GM19397 (cell line): ENCODE results near the gene LRRFIP2.
"Not testable (repeated sequence)": the region's sequence is repeated elsewhere in the genome, so short reads cannot be mapped to it uniquely, and the experiment has no call there.

Experiments
- ATAC-seq: cut with Tn5 transposase; IDR thresholded peaks from one replicate; pipeline ENCODE4 v1.9.1; 2021; ENCODE audit warnings: mild to moderate bottlenecking, moderate library complexity; ENCODE audit not compliant: unreplicated experiment

The LRRFIP2 gene

DNA sequence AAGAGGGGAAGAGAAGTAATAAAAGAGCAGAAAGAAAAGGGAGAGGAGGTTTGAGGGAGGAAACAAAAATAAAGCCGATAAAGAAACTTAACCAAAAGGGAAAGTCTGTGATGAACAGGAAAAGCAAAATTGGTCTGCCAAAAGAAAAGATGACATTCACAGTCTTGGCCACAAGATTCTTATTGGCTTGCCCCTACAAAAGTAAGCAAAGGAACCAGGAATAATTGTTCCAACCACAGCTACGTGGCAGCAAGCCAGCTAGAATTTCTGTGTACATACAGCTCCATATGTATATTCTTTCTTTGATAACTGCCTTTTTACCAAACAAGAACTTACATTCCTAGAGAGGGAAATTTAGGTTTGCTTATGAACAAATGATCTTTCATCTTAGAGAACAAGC, 101.5 kb downstream of the LRRFIP2 start:
- ATAC-seq: no peak

DNA sequence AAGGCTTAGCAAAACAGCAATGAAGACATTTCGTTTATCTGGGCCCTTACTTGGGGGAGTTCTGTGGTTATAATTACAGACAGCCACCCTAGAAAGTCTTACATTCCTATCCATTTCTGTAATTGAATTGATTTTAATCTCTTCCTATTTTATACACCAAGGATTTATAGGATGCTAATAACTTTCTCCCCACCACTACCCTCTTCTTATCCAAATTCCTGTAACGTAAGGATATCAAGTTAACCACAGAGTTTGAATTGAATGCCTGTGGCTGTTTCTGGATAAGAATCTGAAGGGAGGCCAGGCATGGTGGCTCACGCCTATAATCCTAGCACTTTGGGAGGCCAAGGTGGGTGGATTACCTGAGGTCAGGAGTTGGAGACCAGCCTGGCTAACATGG, 102.5 kb downstream of the LRRFIP2 start:
- ATAC-seq: no peak

DNA sequence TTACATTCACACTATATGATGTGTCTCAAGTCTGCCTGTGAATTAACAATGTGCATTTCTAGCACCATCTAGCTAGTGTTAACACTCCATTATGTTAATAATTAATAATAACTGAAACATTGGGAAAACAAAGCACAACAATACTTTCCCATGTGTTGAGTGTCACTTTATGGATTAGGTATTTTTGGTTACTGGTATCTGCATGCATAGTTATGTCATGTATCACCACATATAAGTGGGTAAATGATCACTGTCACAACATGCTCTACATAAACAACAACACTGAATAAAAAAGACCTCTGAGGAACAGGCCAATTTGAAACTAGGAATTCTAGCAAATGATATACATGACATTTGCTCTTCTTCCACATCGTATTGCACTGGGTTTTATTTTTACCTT, 106.4 kb downstream of the LRRFIP2 start:
- no peak for ATAC-seq

- no peak for ATAC-seq
Observed at GRCh38 chr3:37067577-37067976, 106.8 kb downstream of the LRRFIP2 start.

DNA sequence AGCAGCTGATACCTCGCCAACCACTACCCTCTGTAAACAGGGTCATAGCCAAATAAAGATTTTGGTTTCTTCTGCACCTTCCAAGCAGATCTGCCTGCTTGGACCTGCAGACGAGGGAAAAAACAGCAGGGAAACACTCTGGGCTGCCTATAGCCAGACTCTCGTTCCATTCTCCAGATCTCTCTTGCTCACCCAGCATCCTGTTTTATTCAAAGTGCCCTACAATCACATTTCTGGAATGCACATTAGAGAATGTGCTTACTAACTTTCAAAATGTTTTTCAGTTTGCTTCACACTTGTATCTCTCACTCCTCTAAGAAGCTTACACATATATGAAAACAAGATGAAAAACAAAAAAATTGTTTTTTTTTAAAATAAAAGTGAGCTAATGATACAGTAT, 109.6 kb downstream of the LRRFIP2 start:
- no peak for ATAC-seq

GRCh38 chr3:37058117-37058516, 116.3 kb downstream of the LRRFIP2 start:
- no peak for ATAC-seq

- no peak for ATAC-seq
Observed at GRCh38 chr3:37056826-37057225, 117.6 kb downstream of the LRRFIP2 start.

DNA sequence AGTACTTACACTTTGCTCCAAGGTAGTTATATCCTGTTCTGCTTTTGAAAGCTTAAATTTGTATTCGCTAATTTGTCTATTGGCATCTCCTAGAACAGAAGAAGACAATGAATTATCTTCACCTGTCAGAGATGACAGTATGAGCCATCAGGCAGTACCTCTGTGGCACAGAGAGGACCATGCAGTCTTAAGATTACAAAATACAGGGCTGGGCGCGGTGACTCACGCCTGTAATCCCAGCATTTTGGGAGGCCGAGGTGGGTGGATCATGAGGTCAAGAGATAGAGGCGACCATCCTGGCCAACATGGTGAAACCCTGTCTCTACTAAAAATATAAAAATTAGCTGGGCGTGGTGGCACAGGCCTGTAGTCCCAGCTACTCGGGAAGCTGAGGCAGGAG, 119.3 kb downstream of the LRRFIP2 start:
- not testable (repeated sequence) for ATAC-seq

- ATAC-seq: no peak
Observed at GRCh38 chr3:37054370-37054769, 120.0 kb downstream of the LRRFIP2 start.

DNA sequence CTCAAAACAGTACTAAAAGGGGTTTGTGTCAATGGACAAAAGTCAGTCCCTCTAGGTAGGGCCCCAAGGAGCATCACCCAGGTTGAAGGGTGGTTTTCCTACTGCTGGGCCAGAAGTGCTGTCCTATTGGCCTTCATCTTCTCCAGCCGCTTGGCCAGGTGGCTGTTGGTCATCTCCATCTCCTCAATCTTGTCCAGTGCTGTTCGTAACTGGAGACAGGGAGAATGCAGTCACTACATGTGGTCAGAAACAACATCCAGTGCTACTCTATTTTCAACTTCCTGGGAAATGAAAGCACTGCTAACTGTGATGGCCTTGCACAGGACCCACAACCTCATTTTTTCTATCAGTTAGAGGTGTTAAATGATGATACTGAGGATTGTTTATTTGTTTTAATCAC, 120.6 kb downstream of the LRRFIP2 start:
- no peak for ATAC-seq

- ATAC-seq: no peak
Observed at GRCh38 chr3:37053337-37053736, 121.0 kb downstream of the LRRFIP2 start.

- no peak for ATAC-seq
Observed at GRCh38 chr3:37052860-37053259, 121.5 kb downstream of the LRRFIP2 start.

DNA sequence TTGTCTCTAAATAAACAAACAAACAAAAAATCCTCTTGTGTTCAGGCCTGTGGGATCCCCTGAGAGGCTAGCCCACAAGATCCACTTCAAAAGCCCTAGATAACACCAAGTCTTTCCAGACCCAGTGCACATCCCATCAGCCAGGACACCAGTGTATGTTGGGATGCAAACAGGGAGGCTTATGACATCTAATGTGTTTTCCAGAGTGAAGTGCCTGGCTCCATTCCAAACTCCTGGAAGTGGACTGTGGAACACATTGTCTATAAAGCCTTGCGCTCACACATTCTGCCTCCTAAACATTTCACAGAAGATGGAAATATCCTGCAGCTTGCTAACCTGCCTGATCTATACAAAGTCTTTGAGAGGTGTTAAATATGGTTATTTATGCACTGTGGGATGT, 124.1 kb downstream of the LRRFIP2 start:
- no peak for ATAC-seq

GRCh38 chr3:37042712-37043111, 131.7 kb downstream of the LRRFIP2 start:
- ATAC-seq: not testable (repeated sequence)

- no peak for ATAC-seq
Observed at GRCh38 chr3:37041546-37042195, 132.7 kb downstream of the LRRFIP2 start.

GRCh38 chr3:37040231-37040630, 134.2 kb downstream of the LRRFIP2 start:
- ATAC-seq: no peak

DNA sequence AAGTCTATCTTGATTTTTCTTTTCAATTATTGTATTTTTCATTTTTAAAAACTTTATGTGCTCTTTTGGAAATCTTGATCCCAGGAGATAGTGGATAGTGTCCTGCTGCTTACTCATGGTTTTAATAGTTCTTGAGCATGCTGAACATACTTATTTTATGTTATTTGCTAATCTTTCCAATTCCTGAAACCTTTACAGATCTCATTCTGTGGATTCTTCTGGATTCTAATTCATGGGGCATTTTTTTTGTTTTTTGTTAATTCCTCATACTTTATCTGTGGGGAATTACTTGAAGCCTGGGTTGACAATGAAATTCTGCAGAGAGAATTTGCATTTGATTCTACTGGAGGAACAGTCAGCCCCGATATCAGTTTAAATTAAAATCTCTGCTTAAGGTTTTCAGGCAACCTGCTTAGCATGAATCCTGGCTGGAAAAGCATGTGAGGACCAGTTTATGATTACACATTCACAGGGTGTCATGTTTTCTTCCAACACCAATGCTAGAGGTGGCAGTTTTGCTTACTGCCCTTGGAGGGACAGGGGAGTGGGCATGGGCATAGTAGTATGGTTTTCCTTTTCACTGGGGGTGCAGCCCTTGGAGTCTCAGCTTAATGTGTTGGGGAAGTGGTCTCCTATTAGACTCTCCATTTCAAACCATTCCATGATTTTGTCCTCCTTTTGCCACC, 135.1 kb downstream of the LRRFIP2 start:
- ATAC-seq: no peak

DNA sequence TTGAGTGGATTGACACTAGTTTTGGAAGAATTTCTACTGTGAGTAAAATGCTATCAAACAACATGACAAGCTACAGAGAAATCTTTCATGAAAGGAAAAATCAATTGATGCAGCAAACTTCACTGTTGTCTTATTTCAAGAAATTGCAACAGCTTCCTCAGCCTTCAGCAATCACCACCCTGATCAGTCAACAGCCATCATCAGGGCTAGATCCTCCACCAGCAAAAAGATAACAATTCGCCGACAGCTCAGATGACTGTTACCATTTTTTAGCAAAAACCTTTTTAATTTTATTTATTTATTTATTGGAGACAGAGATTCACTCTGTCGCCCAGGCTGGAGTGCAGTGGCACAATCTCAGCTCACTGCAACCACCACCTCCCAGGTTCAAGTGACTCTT, 137.0 kb downstream of the LRRFIP2 start:
- no peak for ATAC-seq

DNA sequence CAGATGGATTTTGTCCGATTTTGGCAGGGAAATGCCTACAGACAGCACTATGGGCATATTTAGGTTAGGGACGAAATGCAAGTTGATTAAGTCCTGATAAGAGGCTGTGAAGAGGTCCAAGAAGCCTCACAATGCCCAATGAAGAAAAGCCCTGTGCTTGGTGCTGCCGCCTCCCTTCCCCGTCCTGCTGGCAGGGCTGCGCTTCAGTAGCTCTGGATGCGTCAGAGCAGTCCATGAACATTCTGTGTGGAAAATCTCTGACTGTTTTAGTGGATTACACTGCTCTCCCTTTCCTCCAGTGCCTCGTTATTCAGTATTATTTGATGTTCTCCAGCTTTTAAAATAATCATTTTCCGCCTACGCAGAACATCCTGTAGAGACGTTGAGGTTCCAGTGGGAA, 141.4 kb downstream of the LRRFIP2 start:
- ATAC-seq: no peak

- ATAC-seq: no peak
Observed at GRCh38 chr3:37031096-37031682, 143.2 kb downstream of the LRRFIP2 start.

- no peak for ATAC-seq
Observed at GRCh38 chr3:37030588-37030987, 143.8 kb downstream of the LRRFIP2 start.

GRCh38 chr3:37029516-37030163, 144.7 kb downstream of the LRRFIP2 start:
- no peak for ATAC-seq
